ENCODE results near the gene NRF1.

The NRF1 gene

GRCh38 chr7:129741743-129742213, 130.3 kb downstream of the NRF1 start:
- peak; percentile 85 to 95 for DNase-seq

- DNase-seq: no peak
These were observed 130.7 kb downstream of the NRF1 start for GRCh38 chr7:129742256-129742655.

- no peak for DNase-seq
These were observed 135.5 kb downstream of the NRF1 start for GRCh38 chr7:129746857-129747529.

DNA sequence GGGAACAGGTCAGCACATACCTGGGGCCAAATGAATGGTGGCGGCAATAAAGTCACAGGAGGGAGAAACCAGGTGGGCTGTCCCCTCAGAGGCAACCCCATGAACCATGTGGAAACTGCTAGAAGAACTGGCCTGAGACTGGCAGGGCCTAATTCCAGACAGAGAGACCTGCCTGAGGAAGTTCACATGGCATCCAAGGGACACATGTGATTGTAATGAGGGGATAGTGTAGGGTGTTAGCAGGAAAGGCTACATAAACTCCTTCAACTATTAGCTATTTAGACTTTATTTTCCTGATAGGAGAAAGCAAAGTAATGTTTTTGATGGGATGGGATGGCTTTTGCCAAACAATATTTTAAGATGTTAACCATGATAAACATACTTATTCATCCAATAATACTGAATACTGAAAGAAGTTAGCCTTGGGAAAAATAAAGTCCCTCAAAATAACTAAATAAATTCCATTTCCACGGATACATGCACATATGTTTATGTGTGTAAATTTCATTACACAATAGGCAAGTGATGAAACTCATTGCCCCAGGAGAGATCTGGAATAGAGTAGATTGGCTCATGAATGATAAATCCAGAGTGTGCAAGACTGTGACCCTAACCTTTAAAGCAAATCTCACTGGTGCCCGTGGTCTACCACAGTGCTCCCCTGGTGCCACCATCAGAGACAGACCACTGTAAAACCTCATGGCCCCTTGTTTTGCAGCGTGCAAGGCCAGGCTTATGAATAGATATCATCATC, 137.0 kb downstream of the NRF1 start:
- no peak for DNase-seq

- DNase-seq: no peak
These were observed 138.6 kb downstream of the NRF1 start for GRCh38 chr7:129750091-129750490.

DNA sequence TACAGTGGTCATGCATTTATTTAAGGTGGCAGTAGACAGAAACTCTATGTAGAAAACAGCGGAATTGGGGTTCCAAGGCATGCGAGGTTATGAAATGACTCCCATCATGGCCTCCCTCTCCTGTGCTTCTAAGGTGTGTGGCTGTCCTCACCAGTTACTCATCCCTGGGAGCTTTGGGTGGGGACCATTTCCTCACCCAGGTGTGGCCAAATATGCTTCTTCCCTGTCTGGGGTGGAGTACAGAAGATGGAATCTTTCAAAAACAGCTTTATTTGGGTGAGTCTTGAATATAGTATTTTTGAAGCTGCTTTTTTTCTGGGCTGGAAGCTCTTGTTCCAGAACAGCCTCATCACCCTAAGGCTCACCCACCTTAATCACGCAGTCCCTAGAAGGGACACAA, 139.0 kb downstream of the NRF1 start:
- no peak for DNase-seq

GRCh38 chr7:129751916-129752315, 140.4 kb downstream of the NRF1 start:
- no peak for DNase-seq

DNA sequence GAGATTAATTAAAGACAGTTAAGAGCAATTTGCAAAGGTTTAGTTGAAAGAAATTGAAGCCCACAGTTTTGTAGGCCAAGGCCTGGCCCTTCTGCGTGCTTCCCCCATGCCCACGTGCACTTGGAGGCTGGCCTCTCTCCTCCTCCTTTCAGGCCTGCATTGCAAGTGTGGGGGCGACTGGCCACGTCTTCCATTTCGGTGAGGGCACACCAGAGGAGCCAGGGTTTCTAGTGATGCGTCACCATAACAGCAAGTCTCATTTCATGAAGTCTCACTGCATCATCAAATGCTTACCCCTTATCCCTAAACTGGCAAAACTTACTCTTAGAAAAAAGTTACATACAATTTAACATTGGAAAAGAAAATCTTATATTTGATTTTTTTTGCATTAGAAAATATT, 141.2 kb downstream of the NRF1 start:
- no peak for DNase-seq

GRCh38 chr7:129754406-129754805, 142.9 kb downstream of the NRF1 start:
- DNase-seq: no peak

GRCh38 chr7:129757991-129758390, 146.5 kb downstream of the NRF1 start:
- no peak for DNase-seq

- DNase-seq: no peak
These were observed 151.0 kb downstream of the NRF1 start for GRCh38 chr7:129762387-129762969.

DNA sequence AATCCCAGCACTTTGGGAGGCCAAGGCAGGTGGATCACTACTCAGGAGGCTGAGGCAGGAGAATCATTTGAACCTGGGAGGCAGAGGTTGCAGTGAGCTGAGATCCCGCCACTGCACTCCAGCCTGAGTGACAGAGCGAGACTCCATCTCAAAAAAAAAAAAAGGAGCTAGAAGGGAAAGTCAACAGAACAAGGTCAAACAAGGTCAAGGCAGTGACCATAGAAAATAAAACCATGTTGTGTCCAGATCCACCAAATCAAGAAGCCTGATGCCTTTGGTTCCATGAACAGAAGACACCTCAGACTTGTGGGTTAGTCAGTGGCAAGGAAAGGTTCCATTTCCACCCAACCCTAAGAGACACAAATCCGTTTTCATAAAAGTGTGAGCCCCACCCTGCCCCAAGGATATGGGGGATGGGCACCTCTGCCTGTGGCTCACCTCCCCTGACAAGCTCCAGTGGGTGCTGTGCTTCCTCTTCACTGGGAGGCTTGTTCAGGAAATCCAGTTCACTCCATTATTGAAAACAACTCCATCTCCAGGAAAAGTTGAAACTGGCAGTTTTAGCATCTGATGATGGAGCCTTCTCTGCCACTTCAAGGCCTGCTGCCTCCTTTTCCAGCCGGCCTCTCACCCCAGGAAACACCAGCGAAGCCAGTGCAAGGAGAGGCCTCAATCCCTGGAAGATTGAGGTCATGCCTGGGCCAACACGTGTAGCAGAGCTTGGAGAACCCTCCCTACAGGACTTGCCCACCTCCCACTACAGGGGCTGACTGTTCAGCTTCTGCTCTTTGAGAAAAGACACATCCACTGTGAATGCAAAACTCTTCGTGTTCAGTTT, 152.9 kb downstream of the NRF1 start:
- no peak for DNase-seq

GRCh38 chr7:129765352-129765751, 153.8 kb downstream of the NRF1 start:
- DNase-seq: no peak

GRCh38 chr7:129767120-129768015, 155.8 kb downstream of the NRF1 start:
- no peak for DNase-seq

DNA sequence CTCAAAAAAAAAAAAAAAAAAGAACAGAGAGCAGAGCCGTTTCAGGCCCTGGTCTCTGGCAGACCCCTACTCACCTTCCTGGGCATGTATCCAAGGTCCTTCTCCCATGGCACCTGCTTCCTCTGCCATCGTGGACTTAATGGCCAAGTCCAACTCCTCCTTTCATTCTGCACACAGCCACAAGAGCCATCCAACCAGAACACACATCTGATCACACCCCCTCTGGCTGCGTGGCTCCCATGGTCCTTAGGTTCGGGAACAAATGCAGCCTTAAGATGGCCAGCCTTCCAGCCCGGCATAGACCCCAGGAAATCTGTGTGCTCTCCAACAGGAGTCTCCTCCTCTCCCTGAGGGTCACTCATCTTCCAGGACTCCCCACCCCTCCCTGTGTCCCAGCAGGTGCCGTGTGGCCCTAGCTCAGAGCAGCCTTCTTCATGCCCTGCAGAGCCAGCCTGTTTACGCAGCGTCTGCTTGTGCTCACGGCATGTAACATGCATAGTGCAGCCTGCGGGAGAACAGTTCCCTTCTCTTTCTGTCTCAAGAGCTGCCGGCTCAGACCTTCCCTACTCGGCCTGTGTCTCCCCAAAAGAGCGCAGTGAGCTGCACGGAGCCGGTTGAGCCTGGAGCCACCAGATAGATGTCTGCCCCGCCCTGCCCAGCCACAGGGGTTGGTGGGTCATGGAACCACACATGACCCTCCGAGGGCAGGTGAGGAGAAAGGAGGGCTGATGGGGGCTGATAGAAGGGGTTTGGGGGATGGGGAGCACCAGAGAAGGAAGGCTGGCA, 157.3 kb downstream of the NRF1 start:
- no peak for DNase-seq

DNA sequence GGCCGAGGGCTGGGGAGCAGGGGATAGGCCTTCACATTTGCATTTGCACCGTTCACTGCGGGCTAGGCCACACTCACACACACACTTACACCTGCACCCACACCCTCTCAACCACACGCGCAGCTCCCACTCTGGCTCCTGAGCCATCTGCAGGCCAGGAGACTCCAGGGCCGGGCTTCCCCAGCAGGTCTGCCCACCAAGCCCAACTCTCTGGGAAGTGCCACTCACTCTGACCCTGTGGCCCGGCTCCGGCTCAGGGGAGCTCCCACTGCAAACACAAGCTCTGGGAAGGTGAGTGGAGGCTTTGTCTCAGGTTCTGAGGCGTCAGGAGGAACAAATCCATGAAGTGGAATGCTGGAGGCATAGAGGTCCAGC, 157.9 kb downstream of the NRF1 start:
- no peak for DNase-seq

DNA sequence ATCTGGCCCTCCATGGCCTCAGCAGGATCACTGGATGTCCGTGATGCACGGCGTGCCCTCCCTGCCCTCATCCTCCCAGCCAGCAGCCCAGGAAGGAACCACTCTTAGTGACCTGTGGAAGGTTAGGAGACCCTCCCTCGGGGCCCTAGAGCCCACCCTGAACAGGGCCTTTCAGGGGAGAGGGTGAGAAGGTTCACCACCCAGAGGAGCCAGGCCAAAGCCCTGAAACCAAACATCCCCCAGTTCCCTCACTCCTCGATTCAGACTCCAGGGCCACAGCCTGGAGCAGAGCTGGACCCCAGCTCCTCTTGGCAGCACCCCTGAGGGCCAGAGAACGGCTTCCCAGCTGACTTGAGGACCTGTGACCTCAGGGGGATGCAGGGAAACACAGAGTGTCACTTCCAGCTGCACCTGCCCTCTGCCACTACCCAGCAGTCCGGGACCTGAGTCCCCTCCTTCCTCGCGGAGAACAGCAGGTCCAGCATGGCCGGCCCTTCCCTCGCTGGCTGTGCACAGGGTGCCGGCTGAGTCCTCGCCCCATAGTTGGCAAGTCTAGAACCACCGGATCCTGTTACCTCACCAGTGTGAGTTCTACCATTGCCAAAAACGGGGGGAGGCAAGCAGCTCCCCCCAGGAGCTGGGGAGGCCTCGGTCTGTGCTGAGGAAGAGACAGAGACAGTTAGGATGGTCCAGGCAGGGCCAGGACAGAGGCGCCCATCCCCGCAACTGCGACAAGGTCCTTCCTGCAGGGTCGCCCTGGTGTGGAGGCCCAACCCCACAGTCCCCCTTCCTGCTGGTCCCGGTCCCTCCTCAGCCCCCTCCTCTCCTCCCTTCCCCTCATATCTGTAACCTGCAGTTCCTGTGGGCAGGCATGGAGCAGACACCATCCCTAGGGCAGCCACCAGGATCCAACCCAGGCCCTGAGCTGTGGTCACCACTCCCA, 158.6 kb downstream of the NRF1 start:
- no peak for DNase-seq

DNA sequence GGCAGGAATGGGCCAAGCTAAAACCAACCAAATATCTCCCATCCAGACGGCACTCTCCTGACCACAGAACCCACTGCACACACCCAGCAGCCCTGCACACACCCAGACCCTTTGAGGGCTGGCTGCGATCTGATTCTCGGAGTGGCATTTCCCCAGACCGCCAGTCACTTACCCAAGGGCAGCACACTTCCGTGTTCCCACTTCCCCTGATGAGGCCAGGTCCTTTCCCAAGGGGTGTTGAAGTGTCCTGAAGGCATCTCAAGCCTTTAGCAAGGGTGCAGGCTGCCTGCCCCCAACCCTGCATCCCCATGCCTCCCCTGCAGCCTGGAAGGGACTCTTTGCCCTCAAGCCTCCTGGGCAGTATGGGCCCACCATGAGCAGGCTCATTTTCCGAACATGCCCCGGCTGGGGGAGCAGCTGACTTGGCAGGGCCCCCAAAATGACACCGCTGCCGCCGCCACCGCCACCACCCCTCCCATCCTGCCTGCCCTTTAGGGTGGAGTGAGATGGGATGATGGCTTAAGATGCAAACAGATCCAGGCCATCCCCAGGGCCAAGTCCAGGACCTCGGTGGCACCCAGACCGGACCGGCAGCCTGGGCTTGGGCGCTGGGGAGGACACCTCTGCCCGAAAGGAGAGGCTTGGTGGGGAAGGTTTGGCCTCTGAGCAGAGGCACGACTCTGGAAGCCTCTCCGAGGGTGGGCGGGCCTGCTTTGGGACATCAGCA, 159.8 kb downstream of the NRF1 start:
- no peak for DNase-seq

DNA sequence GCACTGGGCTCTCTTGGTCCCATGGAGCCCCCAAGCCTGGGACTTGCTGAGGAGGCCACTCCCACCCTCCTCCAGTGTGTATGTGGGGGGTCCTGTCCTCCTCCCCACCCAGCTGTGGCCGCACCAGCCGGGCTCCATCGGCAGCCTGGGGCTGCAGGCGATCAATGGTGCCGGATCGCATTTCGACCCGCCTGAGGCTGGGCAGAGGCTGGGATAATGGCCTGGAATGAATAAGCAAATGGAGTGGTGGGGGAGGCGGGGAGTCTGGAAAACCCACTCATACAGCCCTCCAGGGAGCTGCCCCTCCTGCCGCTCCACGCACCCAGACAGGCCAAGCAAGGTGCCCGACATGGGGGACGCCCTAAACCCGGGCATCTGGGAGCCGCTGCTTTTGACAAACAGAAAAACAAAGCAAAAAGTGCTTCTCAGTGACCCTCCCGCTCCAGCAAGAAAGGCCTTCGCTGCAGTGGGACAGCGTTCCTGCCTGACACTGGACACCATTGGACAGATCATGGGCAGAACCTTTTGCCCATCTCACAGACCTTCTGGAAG, 160.5 kb downstream of the NRF1 start:
- DNase-seq: no peak

Measured in NCI-H2081 (cell line).